ENCODE results near the gene PTPRG.

- TF ChIP-seq CTCF (IDR thresholded peaks at IDR 0.05) (no peak), POLR2A (IDR thresholded peaks at IDR 0.05) (no peak)
Measured at GRCh38 chr3:61628636-61629035, 67.3 kb downstream of the PTPRG start.

All from suprapubic skin (tissue), 3 donors.